Measurements from ENCODE around the gene DDHD1. TPM values are rescaled to one million over a fixed set of nuclear protein-coding genes. Genes with fewer than 3 reads are reported as not detected.

Gene DDHD1
- total RNA-seq, 1 donor, result 30.0 TPM

- TF ChIP-seq CTCF (IDR thresholded peaks at IDR 0.05; ENCODE audit: extremely low read depth, low read depth, low read length), result no peak
- Histone ChIP-seq H3K4me2 (ENCODE audit: insufficient read depth, low read length) (no peak overlapping the region), H3K36me3 (ENCODE audit: insufficient read depth, low read length) (no peaks in the 10 kb centered on the region), H3K4me3 (ENCODE audit: insufficient read depth, low read length) (no peak overlapping the region), H2AFZ (ENCODE audit: low read length) (no peak overlapping the region), H3K9me3 (ENCODE audit: low read depth, low read length) (no peaks in the 10 kb centered on the region), H3K27me3 (ENCODE audit: insufficient read depth, low read length) (no peaks in the 10 kb centered on the region), H4K20me1 (ENCODE audit: insufficient read depth, low read length) (no peaks in the 10 kb centered on the region), H3K4me1 (ENCODE audit: insufficient read depth, low read length) (peaks cover 28% of the 10 kb centered on the region), H3K79me2 (ENCODE audit: insufficient read depth, low read length) (no peaks in the 10 kb centered on the region), H3K27ac (ENCODE audit: low read depth, low read length) (peak overlapping the region; percentile 57)
- peak; percentile 64 for DNase-seq (ENCODE audit: insufficient read length, low spot score, missing footprints)
Observed at GRCh38 chr14:53022593-53022992, 130.5 kb downstream of the DDHD1 start.

GRCh38 chr14:53020193-53020932 is 132.8 kb downstream of the DDHD1 start:
- Histone ChIP-seq H3K27me3 (ENCODE audit: insufficient read depth, low read length) (no peaks in the 10 kb centered on the region), H3K9me3 (ENCODE audit: low read depth, low read length) (no peaks in the 10 kb centered on the region), H3K4me3 (ENCODE audit: insufficient read depth, low read length) (no peak overlapping the region), H3K79me2 (ENCODE audit: insufficient read depth, low read length) (no peaks in the 10 kb centered on the region), H2AFZ (ENCODE audit: low read length) (no peak overlapping the region), H4K20me1 (ENCODE audit: insufficient read depth, low read length) (no peaks in the 10 kb centered on the region), H3K4me2 (ENCODE audit: insufficient read depth, low read length) (no peak overlapping the region), H3K4me1 (ENCODE audit: insufficient read depth, low read length) (peaks cover 33% of the 10 kb centered on the region), H3K36me3 (ENCODE audit: insufficient read depth, low read length) (no peaks in the 10 kb centered on the region), H3K27ac (ENCODE audit: low read depth, low read length) (no peak overlapping the region)
- no peak for TF ChIP-seq CTCF (IDR thresholded peaks at IDR 0.05; ENCODE audit: extremely low read depth, low read depth, low read length)
- no peak for DNase-seq (ENCODE audit: insufficient read length, low spot score, missing footprints)

GRCh38 chr14:53019406-53019805 is 133.7 kb downstream of the DDHD1 start:
- no peak overlapping the region for H3K4me3 ChIP-seq (ENCODE audit: insufficient read depth, low read length)
- no peak overlapping the region for H2AFZ ChIP-seq (ENCODE audit: low read length)
- H3K36me3 ChIP-seq (ENCODE audit: insufficient read depth, low read length), result no peaks in the 10 kb centered on the region
- no peaks in the 10 kb centered on the region for H3K27me3 ChIP-seq (ENCODE audit: insufficient read depth, low read length)
- H3K4me2 ChIP-seq (ENCODE audit: insufficient read depth, low read length), result peak overlapping the region; percentile 41
- no peaks in the 10 kb centered on the region for H3K79me2 ChIP-seq (ENCODE audit: insufficient read depth, low read length)
- no peak overlapping the region for H3K27ac ChIP-seq (ENCODE audit: low read depth, low read length)
- no peak for TF ChIP-seq CTCF (IDR thresholded peaks at IDR 0.05; ENCODE audit: extremely low read depth, low read depth, low read length)
- DNase-seq (ENCODE audit: insufficient read length, low spot score, missing footprints), result peak; percentile 72
- no peaks in the 10 kb centered on the region for H3K9me3 ChIP-seq (ENCODE audit: low read depth, low read length)
- peaks cover 33% of the 10 kb centered on the region for H3K4me1 ChIP-seq (ENCODE audit: insufficient read depth, low read length)
- H4K20me1 ChIP-seq (ENCODE audit: insufficient read depth, low read length), result no peaks in the 10 kb centered on the region

- no peaks in the 10 kb centered on the region for H4K20me1 ChIP-seq (ENCODE audit: insufficient read depth, low read length)
- H2AFZ ChIP-seq (ENCODE audit: low read length), result no peak overlapping the region
- H3K36me3 ChIP-seq (ENCODE audit: insufficient read depth, low read length), result no peaks in the 10 kb centered on the region
- H3K4me3 ChIP-seq (ENCODE audit: insufficient read depth, low read length), result no peak overlapping the region
- TF ChIP-seq CTCF (IDR thresholded peaks at IDR 0.05; ENCODE audit: extremely low read depth, low read depth, low read length), result no peak
- no peak for DNase-seq (ENCODE audit: insufficient read length, low spot score, missing footprints)
- H3K27me3 ChIP-seq (ENCODE audit: insufficient read depth, low read length), result no peaks in the 10 kb centered on the region
- H3K79me2 ChIP-seq (ENCODE audit: insufficient read depth, low read length), result no peaks in the 10 kb centered on the region
- peaks cover 27% of the 10 kb centered on the region for H3K4me1 ChIP-seq (ENCODE audit: insufficient read depth, low read length)
- H3K4me2 ChIP-seq (ENCODE audit: insufficient read depth, low read length), result no peak overlapping the region
- no peak overlapping the region for H3K27ac ChIP-seq (ENCODE audit: low read depth, low read length)
- no peaks in the 10 kb centered on the region for H3K9me3 ChIP-seq (ENCODE audit: low read depth, low read length)
Observed at GRCh38 chr14:53017837-53018236, 135.3 kb downstream of the DDHD1 start.

Data from osteoblast (primary cell).